Measurements from ENCODE around the gene SCAF4. TPM values are rescaled to one million over a fixed set of nuclear protein-coding genes. Genes with fewer than 3 reads are reported as not detected.

The SCAF4 gene
- total and polyA plus RNA-seq, 9 donors = 5.8 to 28.1 (median 23.8) TPM

GRCh38 chr21:31698461-31698860 lies 33.5 kb downstream of the SCAF4 start:
- H3K36me3 ChIP-seq (ENCODE audit: control insufficient read depth, insufficient read depth, low read length) = peaks cover 31% of the 10 kb centered on the region
- H3K4me3 ChIP-seq (ENCODE audit: low read length) = no peak overlapping the region
- DNase-seq = no peak
- H3K4me1 ChIP-seq (ENCODE audit: control insufficient read depth, insufficient read depth, low read length) = no peaks in the 10 kb centered on the region
- H3K27me3 ChIP-seq (ENCODE audit: control insufficient read depth, insufficient read depth, low read length) = no peaks in the 10 kb centered on the region
- no peak overlapping the region for H3K27ac ChIP-seq (ENCODE audit: low read length)
- H3K9me3 ChIP-seq (replicated peaks; ENCODE audit: control insufficient read depth, low read depth, low read length) = no peaks in the 10 kb centered on the region

- whole genome bisulfite sequencing (ENCODE audit: insufficient coverage) = no CpG with 5 or more reads among the region's 6 CpGs
- H3K36me3 ChIP-seq (ENCODE audit: control insufficient read depth, insufficient read depth, low read length) = peaks cover 31% of the 10 kb centered on the region
- H3K9me3 ChIP-seq (replicated peaks; ENCODE audit: control insufficient read depth, low read depth, low read length) = no peaks in the 10 kb centered on the region
- H3K27me3 ChIP-seq (ENCODE audit: control insufficient read depth, insufficient read depth, low read length) = no peaks in the 10 kb centered on the region
- no peak overlapping the region for H3K4me3 ChIP-seq (ENCODE audit: low read length)
- DNase-seq = no peak
- no peaks in the 10 kb centered on the region for H3K4me1 ChIP-seq (ENCODE audit: control insufficient read depth, insufficient read depth, low read length)
- H3K27ac ChIP-seq (ENCODE audit: low read length) = no peak overlapping the region
Observed at GRCh38 chr21:31696424-31696823, 35.5 kb downstream of the SCAF4 start.

- 88% methylated on average over 5 of the region's 16 CpGs for WGBS (ENCODE audit: insufficient coverage)
- H3K36me3 ChIP-seq (ENCODE audit: control insufficient read depth, insufficient read depth, low read length) = peaks cover 34% of the 10 kb centered on the region
Observed at GRCh38 chr21:31693222-31693621, 38.7 kb downstream of the SCAF4 start.

GRCh38 chr21:31688603-31689368 lies 43.1 kb downstream of the SCAF4 start:
- Histone ChIP-seq H3K27ac (ENCODE audit: low read length) (no peak overlapping the region), H3K4me1 (ENCODE audit: control insufficient read depth, insufficient read depth, low read length) (no peaks in the 10 kb centered on the region), H3K36me3 (ENCODE audit: control insufficient read depth, insufficient read depth, low read length) (peaks cover 46% of the 10 kb centered on the region), H3K4me3 (ENCODE audit: low read length) (no peak overlapping the region), H3K9me3 (replicated peaks; ENCODE audit: control insufficient read depth, low read depth, low read length) (no peaks in the 10 kb centered on the region), H3K27me3 (ENCODE audit: control insufficient read depth, insufficient read depth, low read length) (no peaks in the 10 kb centered on the region)
- no peak for DNase-seq
- 100% methylated on average over 1 of the region's 5 CpGs for WGBS (ENCODE audit: insufficient coverage)

More at GRCh38 chr21:31693222-31693621, 38.7 kb downstream of the SCAF4 start:
- Histone ChIP-seq H3K4me1 (ENCODE audit: control insufficient read depth, insufficient read depth, low read length) (no peaks in the 10 kb centered on the region), H3K9me3 (replicated peaks; ENCODE audit: control insufficient read depth, low read depth, low read length) (no peaks in the 10 kb centered on the region), H3K27me3 (ENCODE audit: control insufficient read depth, insufficient read depth, low read length) (no peaks in the 10 kb centered on the region), H3K27ac (ENCODE audit: low read length) (no peak overlapping the region), H3K4me3 (ENCODE audit: low read length) (no peak overlapping the region)
- no peak for DNase-seq

GRCh38 chr21:31687108-31687507 lies 44.8 kb downstream of the SCAF4 start:
- no CpG with 5 or more reads among the region's 2 CpGs for WGBS (ENCODE audit: insufficient coverage)
- no peak overlapping the region for H3K27ac ChIP-seq (ENCODE audit: low read length)
- H3K4me1 ChIP-seq (ENCODE audit: control insufficient read depth, insufficient read depth, low read length) = no peaks in the 10 kb centered on the region
- no peak for DNase-seq
- H3K4me3 ChIP-seq (ENCODE audit: low read length) = no peak overlapping the region
- peaks cover 49% of the 10 kb centered on the region for H3K36me3 ChIP-seq (ENCODE audit: control insufficient read depth, insufficient read depth, low read length)
- H3K9me3 ChIP-seq (replicated peaks; ENCODE audit: control insufficient read depth, low read depth, low read length) = no peaks in the 10 kb centered on the region
- H3K27me3 ChIP-seq (ENCODE audit: control insufficient read depth, insufficient read depth, low read length) = no peaks in the 10 kb centered on the region

GRCh38 chr21:31686272-31686915 lies 45.5 kb downstream of the SCAF4 start:
- Histone ChIP-seq H3K4me1 (ENCODE audit: control insufficient read depth, insufficient read depth, low read length) (no peaks in the 10 kb centered on the region), H3K27me3 (ENCODE audit: control insufficient read depth, insufficient read depth, low read length) (no peaks in the 10 kb centered on the region), H3K36me3 (ENCODE audit: control insufficient read depth, insufficient read depth, low read length) (peaks cover 47% of the 10 kb centered on the region), H3K9me3 (replicated peaks; ENCODE audit: control insufficient read depth, low read depth, low read length) (no peaks in the 10 kb centered on the region), H3K4me3 (ENCODE audit: low read length) (no peak overlapping the region), H3K27ac (ENCODE audit: low read length) (no peak overlapping the region)
- WGBS (ENCODE audit: insufficient coverage) = 100% methylated on average over 4 of the region's 7 CpGs
- no peak for DNase-seq

- no peaks in the 10 kb centered on the region for H3K27me3 ChIP-seq (ENCODE audit: control insufficient read depth, insufficient read depth, low read length)
- H3K27ac ChIP-seq (ENCODE audit: low read length) = no peak overlapping the region
- no peaks in the 10 kb centered on the region for H3K9me3 ChIP-seq (replicated peaks; ENCODE audit: control insufficient read depth, low read depth, low read length)
- no peaks in the 10 kb centered on the region for H3K4me1 ChIP-seq (ENCODE audit: control insufficient read depth, insufficient read depth, low read length)
- no peak overlapping the region for H3K4me3 ChIP-seq (ENCODE audit: low read length)
- H3K36me3 ChIP-seq (ENCODE audit: control insufficient read depth, insufficient read depth, low read length) = peaks cover 46% of the 10 kb centered on the region
- WGBS (ENCODE audit: insufficient coverage) = no CpG with 5 or more reads among the region's 7 CpGs
- no peak for DNase-seq
Observed at GRCh38 chr21:31684918-31685317, 47.0 kb downstream of the SCAF4 start.

GRCh38 chr21:31683029-31683428 lies 48.9 kb downstream of the SCAF4 start:
- H3K27me3 ChIP-seq (ENCODE audit: control insufficient read depth, insufficient read depth, low read length) = no peaks in the 10 kb centered on the region
- peaks cover 31% of the 10 kb centered on the region for H3K36me3 ChIP-seq (ENCODE audit: control insufficient read depth, insufficient read depth, low read length)
- no CpG with 5 or more reads among the region's 5 CpGs for WGBS (ENCODE audit: insufficient coverage)
- no peaks in the 10 kb centered on the region for H3K9me3 ChIP-seq (replicated peaks; ENCODE audit: control insufficient read depth, low read depth, low read length)
- no peak overlapping the region for H3K27ac ChIP-seq (ENCODE audit: low read length)
- H3K4me3 ChIP-seq (ENCODE audit: low read length) = no peak overlapping the region
- DNase-seq = no peak
- H3K4me1 ChIP-seq (ENCODE audit: control insufficient read depth, insufficient read depth, low read length) = no peaks in the 10 kb centered on the region

- H3K36me3 ChIP-seq (ENCODE audit: control insufficient read depth, insufficient read depth, low read length) = peaks cover 30% of the 10 kb centered on the region
- H3K4me1 ChIP-seq (ENCODE audit: control insufficient read depth, insufficient read depth, low read length) = no peaks in the 10 kb centered on the region
- H3K27me3 ChIP-seq (ENCODE audit: control insufficient read depth, insufficient read depth, low read length) = no peaks in the 10 kb centered on the region
- no peak overlapping the region for H3K27ac ChIP-seq (ENCODE audit: low read length)
- no peaks in the 10 kb centered on the region for H3K9me3 ChIP-seq (replicated peaks; ENCODE audit: control insufficient read depth, low read depth, low read length)
- H3K4me3 ChIP-seq (ENCODE audit: low read length) = no peak overlapping the region
- no peak for DNase-seq
Observed at GRCh38 chr21:31682620-31683019, 49.3 kb downstream of the SCAF4 start.

GRCh38 chr21:31678478-31678877 lies 53.4 kb downstream of the SCAF4 start:
- no CpG with 5 or more reads among the region's 2 CpGs for WGBS (ENCODE audit: insufficient coverage)
- no peaks in the 10 kb centered on the region for H3K4me1 ChIP-seq (ENCODE audit: control insufficient read depth, insufficient read depth, low read length)
- DNase-seq = no peak
- no peaks in the 10 kb centered on the region for H3K9me3 ChIP-seq (replicated peaks; ENCODE audit: control insufficient read depth, low read depth, low read length)
- no peak overlapping the region for H3K27ac ChIP-seq (ENCODE audit: low read length)
- no peaks in the 10 kb centered on the region for H3K27me3 ChIP-seq (ENCODE audit: control insufficient read depth, insufficient read depth, low read length)
- H3K4me3 ChIP-seq (ENCODE audit: low read length) = no peak overlapping the region
- H3K36me3 ChIP-seq (ENCODE audit: control insufficient read depth, insufficient read depth, low read length) = peaks cover 17% of the 10 kb centered on the region

Measured in muscle of leg (tissue), 11 donors.